Suppressor macrophage treated with lipopolysaccharide for 1 hour (primary cell): ENCODE data around the gene LGALS7B.
"Not testable (repeated sequence)": the region's sequence is repeated elsewhere in the genome, so short reads cannot be mapped to it uniquely, and the experiment has no call there.

ENCODE experiments used
- DNase-seq, 3 donors: peaks; one replicate each; pipeline ENCODE4 v3.0.0-alpha.2; 2020 to 2022

The LGALS7B gene

GRCh38 chr19:38770228-38770948, 18.6 kb upstream of the LGALS7B start:
- DNase-seq = not testable (repeated sequence)

GRCh38 chr19:38770949-38771275, 18.1 kb upstream of the LGALS7B start:
- not testable (repeated sequence) for DNase-seq

GRCh38 chr19:38771569-38771968, 17.4 kb upstream of the LGALS7B start:
- DNase-seq = not testable (repeated sequence)

GRCh38 chr19:38773469-38774177, 15.4 kb upstream of the LGALS7B start, which contains the start of gene LGALS7:
Gene LGALS7 (minus strand): TSS chr19:38773517. CDS start chr19:38773492, 25 bp downstream.
- DNase-seq = no peak

GRCh38 chr19:38774181-38774950, 14.6 kb upstream of the LGALS7B start:
- DNase-seq = no peak

GRCh38 chr19:38778733-38779132, 10.3 kb upstream of the LGALS7B start:
- DNase-seq = no peak

GRCh38 chr19:38780443-38780842, 8.6 kb upstream of the LGALS7B start:
- no peak for DNase-seq

- no peak for DNase-seq
These were observed 7.9 kb upstream of the LGALS7B start for GRCh38 chr19:38781058-38781457.

GRCh38 chr19:38782212-38782611, 6.8 kb upstream of the LGALS7B start:
- DNase-seq = not testable (repeated sequence)

GRCh38 chr19:38784224-38784623, 4.8 kb upstream of the LGALS7B start:
- no peak for DNase-seq

GRCh38 chr19:38785187-38785699, 3.8 kb upstream of the LGALS7B start:
- DNase-seq = no peak

- not testable (repeated sequence) for DNase-seq
These were observed 2.9 kb upstream of the LGALS7B start for GRCh38 chr19:38786061-38786460.

- DNase-seq = no peak
These were observed 2.3 kb upstream of the LGALS7B start for GRCh38 chr19:38786572-38787265.

- DNase-seq = not testable (repeated sequence)
These were observed 1.8 kb downstream of the LGALS7B start for GRCh38 chr19:38790507-38791403.

- DNase-seq = not testable (repeated sequence)
These were observed 2.6 kb downstream of the LGALS7B start for GRCh38 chr19:38791451-38792064.

GRCh38 chr19:38792250-38793111, 3.5 kb downstream of the LGALS7B start:
- DNase-seq = peak; percentile 27 to 51 (median 29)

- DNase-seq = no peak
These were observed 4.2 kb downstream of the LGALS7B start for GRCh38 chr19:38793177-38793576.

- DNase-seq = no peak
These were observed 4.7 kb downstream of the LGALS7B start for GRCh38 chr19:38793671-38794070.

- no peak for DNase-seq
These were observed 6.5 kb downstream of the LGALS7B start for GRCh38 chr19:38795549-38795948.

- no peak for DNase-seq
These were observed 7.2 kb downstream of the LGALS7B start for GRCh38 chr19:38796154-38796553.
